Aorta (tissue), 5 donors: Measurements from ENCODE around the gene CTU2. TPM values are rescaled to one million over a fixed set of nuclear protein-coding genes. Genes with fewer than 3 reads are reported as not detected.

Source experiments
- ATAC-seq: fragments of 200-7000 bp; cut with Tn5 transposase; one replicate; pipeline ENCODE4 v1.9.1; 2022; ENCODE audit warnings: moderate library complexity; ENCODE audit not compliant: low FRiP score
- DNase-seq, 2 donors: peaks; one replicate each; pipeline ENCODE4 v3.0.0-alpha.2; 2020
- H3K27ac ChIP-seq, 2 donors: one replicate each; pipeline ENCODE4 v1.5.1; 2013; ENCODE audit warnings: low read length in 2 of 2, mild to moderate bottlenecking in 2 of 2, moderate library complexity in 2 of 2, control low read depth in 1 of 2, inconsistent platforms in 1 of 2, low read depth in 1 of 2
- H3K27me3 ChIP-seq, 2 donors: one replicate each; pipeline ENCODE4 v1.6.1; 2013; ENCODE audit warnings: control low read depth in 1 of 2, low read length in 1 of 2, mild to moderate bottlenecking in 1 of 2, moderate library complexity in 1 of 2; ENCODE audit not compliant: insufficient read depth in 2 of 2, control insufficient read depth in 1 of 2
- H3K36me3 ChIP-seq, 2 donors: one replicate each; pipeline ENCODE4 v1.6.1; 2013; ENCODE audit warnings: control low read depth in 1 of 2, low read length in 1 of 2, mild to moderate bottlenecking in 1 of 2; ENCODE audit not compliant: insufficient read depth in 2 of 2, control insufficient read depth in 1 of 2
- H3K4me1 ChIP-seq, 2 donors: one replicate each; pipeline ENCODE4 v1.6.1; 2013; ENCODE audit warnings: low read length in 2 of 2, control low read depth in 1 of 2, mild to moderate bottlenecking in 1 of 2, moderate library complexity in 1 of 2; ENCODE audit not compliant: insufficient read depth in 2 of 2, control insufficient read depth in 1 of 2
- H3K4me3 ChIP-seq, 2 donors: one replicate each; pipeline ENCODE4 v1.5.1; 2013; ENCODE audit warnings: low read length in 2 of 2, control low read depth in 1 of 2, mild to moderate bottlenecking in 1 of 2
- H3K9me3 ChIP-seq: one replicate; pipeline ENCODE4 v1.6.1; 2013; ENCODE audit warnings: mild to moderate bottlenecking, low read length; ENCODE audit not compliant: control insufficient read depth
- WGBS, 2 donors: extraction: QIAGEN DNeasy Blood & Tissue Kit; methylation state at CpG; one replicate each; pipeline ENCODE4 v1.1.7; 2013; 5-methylcytosine and 5-hydroxymethylcytosine counted together
- intact Hi-C, 2 donors: fragments of 100-400 bp; cut with DNase I; formaldehyde crosslinking; loops; one replicate each; pipeline versions ENCODE4 v1.14.2 to v1.15.0; 2022
- polyA plus RNA-seq, 2 donors: library from polyadenylated mRNA; stranded (reverse); fragments of 200-250 nt; gene quantifications; one replicate each; pipeline ENCODE4 v1.2.3, GENCODE V29; 2013
- total RNA-seq, 2 donors: library from RNA; stranded (reverse); fragmentation: NEBNext Ultra II Directional; extraction: Animal tissue kit (Norgen Biotek cat#: 25700); gene quantifications; one replicate each; pipeline ENCODE4 v1.2.1, GENCODE V29; 2021
- donor health status: healthy with polysubstance abuse.
- donor health status: Bipolar disorder and iron deficiency.
- donor health status: DM: no; HTN: no; CAD: no.
- donor health status: DM: no; HTN: no; CAD: no.
- donor health status: DM: yes; HTN: yes; CAD: no.

Gene CTU2
- total and polyA plus RNA-seq, 4 donors, result 4.0 to 18.4 (median 16.4) TPM

DNA sequence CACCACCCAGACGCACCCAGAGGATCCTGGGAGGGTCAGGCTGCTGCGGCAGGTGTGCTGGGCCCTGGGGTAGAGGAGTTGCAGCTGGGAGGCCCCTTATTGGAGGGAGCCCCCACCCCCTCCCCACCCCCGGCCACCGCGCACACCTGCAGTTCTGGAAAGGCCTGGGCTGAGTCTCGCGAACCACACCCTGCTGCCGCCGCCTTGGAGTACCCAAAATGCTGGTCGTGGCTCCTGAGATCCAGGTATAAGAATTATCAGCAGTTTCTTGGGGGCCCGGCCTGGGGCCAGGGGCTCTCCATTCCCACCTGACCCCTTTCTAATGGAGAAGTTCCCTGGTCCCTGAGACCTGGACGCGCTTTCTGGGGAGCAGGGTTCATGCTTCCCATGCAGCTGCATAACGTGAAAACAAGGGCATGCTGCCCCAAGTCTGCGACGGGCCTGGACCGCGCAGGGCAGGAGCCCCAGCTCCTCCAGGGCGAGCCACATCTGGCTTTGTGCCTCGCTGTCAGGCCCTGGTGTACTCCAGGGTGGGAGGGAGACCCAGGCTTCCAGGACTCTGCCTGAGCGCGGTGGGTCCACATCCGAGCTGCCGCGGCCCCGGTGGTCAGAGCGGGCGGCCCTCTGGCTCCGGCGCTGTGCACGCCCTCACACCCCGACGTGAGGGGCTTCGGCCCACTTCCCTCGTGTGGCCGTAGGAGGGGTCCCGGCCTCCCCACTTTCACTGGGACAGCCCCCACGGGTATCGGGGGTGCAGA, 12.7 kb upstream of the CTU2 start:
- ATAC-seq, result no peak
- Histone ChIP-seq H3K4me1 (no peaks in the 10 kb centered on the region), H3K9me3 (no peaks in the 10 kb centered on the region), H3K36me3 (no peaks in the 10 kb centered on the region), H3K4me3 (no peak overlapping the region), H3K27ac (no peak overlapping the region), H3K27me3 (no peaks in the 10 kb centered on the region)
- WGBS, 2 donors, result 90 to 91% methylated on average over 39 of the region's 39 CpGs
- no peak for DNase-seq
- intact Hi-C loops, result no loop called here

DNA sequence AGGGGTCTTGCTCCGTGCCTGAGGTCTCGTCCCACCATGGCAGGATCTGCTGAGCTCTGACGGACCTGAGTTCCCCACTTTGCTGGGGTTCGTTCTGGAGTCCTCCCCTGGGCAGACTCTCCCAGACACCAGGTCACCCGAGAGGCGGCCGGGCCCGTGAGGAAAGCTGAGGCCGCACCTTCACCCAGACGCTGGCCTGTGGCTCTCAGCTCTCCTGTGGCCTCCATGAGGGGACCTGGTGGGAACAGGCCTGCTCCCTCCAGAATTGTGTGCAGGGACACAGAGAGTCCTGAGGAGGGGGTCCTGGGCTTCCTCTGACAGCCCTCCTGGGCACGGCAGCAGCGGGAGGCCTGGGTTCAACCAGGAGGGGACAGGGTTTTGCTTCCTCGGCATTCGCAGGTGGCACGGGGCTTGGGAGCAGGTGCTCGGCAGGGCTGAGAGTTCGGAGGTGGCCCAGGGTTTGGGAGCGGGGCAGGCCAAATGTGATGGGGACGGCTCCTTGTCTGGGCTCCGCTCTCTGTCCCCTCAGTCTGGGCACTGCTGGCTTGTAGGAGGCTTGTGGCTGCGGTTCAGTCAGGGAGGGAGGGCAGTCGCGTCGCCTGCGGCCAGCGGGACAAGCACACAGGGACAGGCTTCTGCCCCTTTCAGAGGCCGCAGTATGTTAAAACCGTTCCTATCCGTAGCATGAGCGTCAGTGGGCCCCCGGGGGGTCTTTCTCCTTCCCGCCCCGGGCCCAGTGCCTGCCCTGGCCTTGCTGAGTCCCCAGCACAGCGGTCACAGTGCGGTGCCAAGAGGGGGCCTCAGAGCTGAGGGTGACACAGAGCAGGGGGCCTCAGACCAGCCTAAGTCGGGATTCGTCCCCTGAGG, 11.8 kb upstream of the CTU2 start:
- ATAC-seq (no peak), DNase-seq (no peak)
- no peaks in the 10 kb centered on the region for H3K27me3 ChIP-seq
- no peak overlapping the region for H3K27ac ChIP-seq
- no peaks in the 10 kb centered on the region for H3K9me3 ChIP-seq
- H3K36me3 ChIP-seq, result no peaks in the 10 kb centered on the region
- 88% methylated on average over 33 to 37 of the region's 37 CpGs for WGBS, 2 donors
- no peaks in the 10 kb centered on the region for H3K4me1 ChIP-seq
- intact Hi-C loops, result no loop called here
- no peak overlapping the region for H3K4me3 ChIP-seq

DNA sequence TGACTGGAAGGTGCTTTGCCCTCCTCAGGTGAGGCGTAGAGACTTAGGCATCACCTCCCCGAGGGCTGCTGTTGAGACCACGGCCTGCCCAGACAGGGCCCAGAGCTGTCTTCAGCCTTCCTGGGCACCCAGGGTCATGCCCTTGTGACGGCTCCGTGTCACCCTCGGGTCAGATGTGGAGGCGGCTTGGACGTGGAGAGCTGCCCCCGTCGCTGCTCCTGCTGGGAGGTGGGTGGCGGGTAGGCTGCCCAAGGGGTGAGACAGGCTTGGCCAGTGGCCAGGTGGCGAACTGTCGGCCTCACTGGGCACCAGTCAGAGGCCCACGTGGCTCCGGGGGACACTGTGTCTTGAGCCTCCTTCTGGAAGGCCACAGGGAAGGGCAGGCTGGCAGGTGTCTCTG, 11.1 kb upstream of the CTU2 start:
- intact Hi-C loops, result no loop called here
- no peak overlapping the region for H3K27ac ChIP-seq
- no peak overlapping the region for H3K4me3 ChIP-seq
- H3K9me3 ChIP-seq, result no peaks in the 10 kb centered on the region
- no peaks in the 10 kb centered on the region for H3K4me1 ChIP-seq
- ATAC-seq (no peak), DNase-seq (no peak)
- WGBS, 2 donors, result 73 to 77% methylated on average over 15 of the region's 15 CpGs
- no peaks in the 10 kb centered on the region for H3K36me3 ChIP-seq
- H3K27me3 ChIP-seq, result no peaks in the 10 kb centered on the region

DNA sequence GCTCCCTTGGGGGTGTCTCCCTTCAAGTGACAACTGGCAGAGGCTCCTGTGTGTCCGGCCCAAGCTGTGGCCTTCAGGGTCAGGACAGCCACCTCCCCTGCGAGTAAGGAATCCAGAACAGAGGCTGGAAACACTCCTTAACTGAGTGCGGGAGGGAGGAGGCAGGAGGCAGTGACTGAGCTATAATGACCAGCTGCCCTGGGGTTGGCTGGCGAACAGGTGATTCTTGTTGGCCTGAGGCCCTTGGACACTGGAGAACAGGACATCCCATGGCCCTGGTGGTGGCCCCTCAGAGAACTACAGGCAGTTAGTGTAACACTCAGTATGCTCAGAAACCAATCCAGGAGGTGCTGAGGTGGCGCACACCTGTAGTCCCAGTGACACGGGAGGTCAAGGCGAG, 10.6 kb upstream of the CTU2 start:
- Histone ChIP-seq H3K4me3 (no peak overlapping the region), H3K27ac (no peak overlapping the region), H3K36me3 (no peaks in the 10 kb centered on the region), H3K9me3 (no peaks in the 10 kb centered on the region), H3K27me3 (no peaks in the 10 kb centered on the region), H3K4me1 (no peaks in the 10 kb centered on the region)
- ATAC-seq (no peak), DNase-seq (no peak)
- intact Hi-C loops, result no loop called here
- WGBS, 2 donors, result 91 to 96% methylated on average over 7 of the region's 7 CpGs

DNA sequence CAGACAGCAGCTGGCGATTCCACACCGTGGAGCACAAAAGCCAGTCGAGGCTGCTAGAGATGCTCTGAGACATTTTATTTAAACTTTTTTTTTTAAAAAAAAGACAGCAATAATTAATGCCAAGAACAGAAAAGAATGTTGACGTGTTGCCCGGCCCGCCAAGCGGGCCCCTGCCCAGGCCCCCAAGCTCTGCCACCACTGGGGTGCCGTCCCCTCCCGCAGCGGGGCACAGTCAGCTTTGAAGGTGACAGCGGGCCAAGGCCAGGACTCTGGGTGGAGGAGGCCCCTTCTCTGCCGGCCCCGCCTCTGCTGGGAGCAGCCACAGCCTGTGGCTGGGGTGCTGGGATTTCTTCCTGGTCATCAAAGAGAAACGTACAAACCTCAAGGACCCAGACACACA, 9.9 kb upstream of the CTU2 start:
- 84 to 88% methylated on average over 13 to 14 of the region's 14 CpGs for WGBS, 2 donors
- intact Hi-C loops, result no loop called here
- ATAC-seq, result no peak
- no peak overlapping the region for H3K4me3 ChIP-seq
- no peaks in the 10 kb centered on the region for H3K36me3 ChIP-seq
- H3K4me1 ChIP-seq, result no peaks in the 10 kb centered on the region
- no peaks in the 10 kb centered on the region for H3K9me3 ChIP-seq
- H3K27ac ChIP-seq, result no peak overlapping the region
- H3K27me3 ChIP-seq, result no peaks in the 10 kb centered on the region
- no peak for DNase-seq

DNA sequence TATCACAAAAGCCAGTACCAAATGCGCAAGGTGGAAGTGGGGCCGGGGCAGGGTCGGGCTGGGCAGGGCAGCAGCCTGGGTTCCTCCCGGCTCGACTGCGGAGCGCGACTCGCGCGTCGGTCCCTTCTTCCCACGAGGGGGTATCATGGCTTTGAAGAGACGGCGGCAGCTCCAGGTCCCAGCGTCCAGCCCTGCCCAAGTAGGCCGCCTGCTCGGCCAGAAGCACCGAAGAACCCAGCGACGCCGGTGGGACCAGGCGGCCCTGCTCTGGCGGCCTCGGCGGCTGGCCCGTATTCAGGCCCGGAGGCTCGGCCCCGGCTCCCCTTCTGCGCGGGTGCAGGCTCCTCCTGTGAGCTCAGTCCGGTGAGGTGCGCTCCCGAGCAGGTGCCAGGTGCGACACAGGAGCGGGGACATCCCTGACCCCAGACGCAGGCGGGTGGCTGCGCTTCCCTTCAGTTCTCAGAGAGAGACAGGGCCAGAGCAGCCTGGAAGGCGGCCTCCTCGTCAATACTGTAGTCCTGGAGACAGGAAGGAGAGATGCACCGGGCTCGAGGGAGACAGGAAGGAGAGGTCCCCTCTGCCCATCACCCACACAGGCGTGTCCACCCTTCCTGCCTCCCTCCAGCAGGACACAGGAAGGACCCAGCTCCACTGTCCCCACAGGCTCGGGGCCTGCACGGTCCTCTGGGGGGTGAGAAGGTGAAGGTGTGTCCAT, 9.0 kb upstream of the CTU2 start:
- no peak overlapping the region for H3K4me3 ChIP-seq
- intact Hi-C loops, result no loop called here
- WGBS, 2 donors, result 93% methylated on average over 47 of the region's 47 CpGs
- H3K27me3 ChIP-seq, result no peaks in the 10 kb centered on the region
- DNase-seq (no peak), ATAC-seq (no peak)
- no peaks in the 10 kb centered on the region for H3K4me1 ChIP-seq
- H3K27ac ChIP-seq, result no peak overlapping the region
- no peaks in the 10 kb centered on the region for H3K9me3 ChIP-seq
- no peaks in the 10 kb centered on the region for H3K36me3 ChIP-seq

DNA sequence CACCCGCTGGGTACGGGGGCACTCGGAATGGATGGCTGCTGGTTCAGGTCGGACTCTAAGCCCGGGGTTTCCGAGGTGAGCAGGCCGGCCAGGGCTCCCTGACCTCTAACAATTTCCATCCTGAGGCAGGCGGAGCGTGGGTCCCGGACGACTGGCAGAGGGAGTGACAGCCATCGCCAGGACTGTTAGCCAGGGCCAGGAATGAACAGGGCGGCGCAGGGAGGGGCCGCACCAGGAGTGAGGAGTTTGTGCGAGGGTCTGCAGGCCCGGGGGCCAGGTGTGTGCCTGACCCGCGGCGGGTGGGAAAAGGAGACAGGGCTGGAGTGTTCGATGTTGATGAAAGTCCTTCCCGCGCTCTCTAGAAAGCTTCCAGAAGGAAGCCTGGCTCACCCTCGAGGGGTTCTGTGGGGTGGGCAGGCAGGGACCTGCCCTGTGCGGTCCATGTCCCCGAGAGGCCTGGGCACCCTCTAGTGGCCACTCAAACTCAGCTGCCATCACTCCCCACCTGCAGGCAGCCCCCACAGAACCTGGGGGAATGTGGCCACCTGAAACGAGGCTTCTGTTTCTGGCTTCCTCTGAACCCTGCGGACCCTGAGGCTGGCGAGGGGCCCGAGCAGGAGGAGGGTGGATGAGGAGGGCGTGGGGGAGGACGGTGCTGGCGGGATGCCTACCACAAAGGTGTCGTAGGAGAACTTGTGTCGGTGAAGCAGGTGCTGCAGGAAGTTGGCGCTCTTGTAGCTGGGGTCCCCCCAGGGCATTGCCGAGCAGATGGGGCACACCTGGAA, 8.3 kb upstream of the CTU2 start:
- Histone ChIP-seq H3K4me3 (no peak overlapping the region), H3K4me1 (no peaks in the 10 kb centered on the region), H3K9me3 (no peaks in the 10 kb centered on the region), H3K27me3 (no peaks in the 10 kb centered on the region), H3K27ac (no peak overlapping the region), H3K36me3 (no peaks in the 10 kb centered on the region)
- DNase-seq, result no peak
- ATAC-seq, result no peak
- intact Hi-C loops, result no loop called here
- 88 to 91% methylated on average over 34 to 37 of the region's 37 CpGs for WGBS, 2 donors

DNA sequence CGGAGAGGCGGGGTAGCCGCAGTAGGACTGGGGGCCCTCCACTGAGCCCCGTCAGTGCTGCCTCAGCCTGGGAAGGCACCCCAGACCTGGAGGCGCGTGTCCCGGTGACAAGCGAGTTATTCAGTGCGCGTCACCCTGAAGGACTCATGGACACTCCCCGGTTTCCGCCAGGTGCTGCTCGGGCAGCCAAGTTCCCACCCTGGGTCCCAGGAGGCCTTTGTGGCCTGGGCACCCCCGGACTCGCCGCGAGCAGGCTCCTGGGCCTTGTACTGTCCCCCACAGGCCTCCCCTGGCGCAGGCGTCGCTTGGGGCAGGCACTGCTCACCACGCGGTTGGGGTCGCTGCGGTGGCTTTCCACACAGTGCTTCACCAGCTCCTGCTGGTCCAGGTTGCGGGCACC, 7.7 kb upstream of the CTU2 start:
- WGBS, 2 donors, result 95% methylated on average over 25 of the region's 25 CpGs
- Histone ChIP-seq H3K27ac (no peak overlapping the region), H3K4me3 (no peak overlapping the region), H3K36me3 (no peaks in the 10 kb centered on the region), H3K4me1 (no peaks in the 10 kb centered on the region), H3K9me3 (no peaks in the 10 kb centered on the region), H3K27me3 (no peaks in the 10 kb centered on the region)
- DNase-seq (no peak), ATAC-seq (no peak)
- intact Hi-C loops, result no loop called here
